Umbilical cord (tissue), 2 donors: ENCODE data around the gene NFE2L2. TPM values are rescaled to one million over a fixed set of nuclear protein-coding genes. Genes with fewer than 3 reads are reported as not detected.
"Not testable (repeated sequence)": the region's sequence is repeated elsewhere in the genome, so short reads cannot be mapped to it uniquely, and the experiment has no call there.

Experiments
- DNase-seq: peaks from one replicate; pipeline ENCODE4 v3.0.0-alpha.2; 2015; ENCODE audit warnings: low spot score
- total RNA-seq: library from RNA; depleted of rRNA; stranded (reverse); fragments of >200 nt; gene quantifications from one replicate; pipeline ENCODE4 v1.2.3, GENCODE V29; 2014; ENCODE audit warnings: low replicate concordance; ENCODE audit not compliant: insufficient read depth

NFE2L2 gene
- total RNA-seq, 1 donor from 2014 or later = 57.8 TPM

DNA sequence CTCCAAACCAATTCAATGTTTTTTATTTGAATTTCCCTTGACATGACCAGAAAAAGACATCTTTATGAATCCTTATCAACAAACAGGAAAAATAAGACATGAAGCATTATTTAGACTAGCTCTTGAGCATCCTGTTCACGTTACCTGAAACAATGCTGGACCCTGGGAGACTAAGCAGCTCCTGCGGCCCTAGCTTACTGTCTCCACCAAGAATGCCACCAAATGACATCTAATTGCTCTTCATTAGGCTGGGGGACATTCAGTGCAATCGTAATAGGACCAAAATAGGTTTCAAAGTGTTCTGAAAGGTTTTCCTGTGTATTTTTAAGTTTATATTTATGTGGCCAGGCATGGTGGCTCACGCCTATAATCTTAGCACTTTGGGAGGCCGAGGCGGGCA, 25.5 kb downstream of the NFE2L2 start:
- no peak for DNase-seq

DNA sequence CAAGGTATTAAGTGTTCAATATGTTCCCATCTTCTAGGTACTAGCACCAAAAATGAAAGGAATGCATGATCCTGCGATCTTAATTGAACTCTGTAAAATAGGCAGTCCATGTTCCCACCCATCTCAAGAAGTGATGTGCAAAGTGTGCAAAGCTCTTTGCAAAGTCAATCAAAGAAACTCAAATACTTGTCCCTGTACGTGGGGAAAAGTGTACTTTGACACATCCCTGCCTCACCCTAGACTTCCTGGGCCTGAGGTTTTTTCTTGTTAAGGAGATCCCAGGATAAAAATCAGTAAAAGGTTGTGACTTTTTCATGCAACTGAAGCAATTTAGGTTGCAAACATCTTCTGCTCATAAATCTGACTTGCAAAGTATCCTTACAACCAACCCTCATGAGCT, 26.6 kb downstream of the NFE2L2 start:
- no peak for DNase-seq

DNA sequence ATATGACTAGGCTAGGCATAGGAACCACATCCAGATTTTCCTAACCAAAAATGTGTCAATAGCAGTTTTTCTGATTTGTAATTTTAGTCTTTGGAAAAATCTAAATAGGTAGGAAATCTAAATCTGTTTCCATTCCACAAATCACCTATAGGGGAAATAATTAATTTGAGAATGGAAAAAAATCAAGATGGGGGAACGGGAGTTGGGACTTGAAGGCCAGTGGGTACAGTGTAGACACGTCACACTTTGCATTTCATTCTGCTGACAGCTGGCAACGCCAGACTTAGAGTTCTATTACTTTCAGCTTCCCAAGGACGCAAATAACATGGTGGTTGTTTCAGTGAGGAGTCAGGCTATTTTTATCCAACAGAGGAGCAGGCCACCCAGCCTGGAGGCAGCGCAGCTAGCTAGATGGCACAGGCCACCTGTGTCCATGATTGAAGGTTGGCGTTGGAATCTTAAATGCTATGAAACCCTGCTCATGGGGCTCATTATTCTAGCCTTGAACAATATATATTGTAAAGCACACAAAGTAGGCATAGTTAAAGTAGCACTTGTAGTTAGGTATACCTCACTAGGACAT, 28.6 kb downstream of the NFE2L2 start:
- no peak for DNase-seq

DNA sequence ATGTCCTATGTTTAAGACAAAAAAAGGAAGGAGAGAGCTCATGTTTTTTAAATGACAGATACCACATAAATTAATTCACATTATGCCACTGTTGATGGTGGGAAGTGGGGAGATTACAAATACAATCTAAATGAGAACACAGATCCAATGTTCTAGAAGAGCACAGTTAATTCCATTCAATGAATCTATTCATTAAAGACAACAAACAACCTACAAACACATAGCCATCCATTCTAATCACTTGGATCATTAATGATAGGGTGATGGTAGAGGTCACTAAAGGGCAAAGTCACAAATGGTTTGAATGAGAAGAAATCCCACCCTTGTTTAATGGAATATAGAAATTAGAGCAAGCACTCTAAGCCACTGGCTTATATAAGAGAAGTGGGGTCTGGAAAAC, 30.3 kb downstream of the NFE2L2 start:
- no peak for DNase-seq

DNA sequence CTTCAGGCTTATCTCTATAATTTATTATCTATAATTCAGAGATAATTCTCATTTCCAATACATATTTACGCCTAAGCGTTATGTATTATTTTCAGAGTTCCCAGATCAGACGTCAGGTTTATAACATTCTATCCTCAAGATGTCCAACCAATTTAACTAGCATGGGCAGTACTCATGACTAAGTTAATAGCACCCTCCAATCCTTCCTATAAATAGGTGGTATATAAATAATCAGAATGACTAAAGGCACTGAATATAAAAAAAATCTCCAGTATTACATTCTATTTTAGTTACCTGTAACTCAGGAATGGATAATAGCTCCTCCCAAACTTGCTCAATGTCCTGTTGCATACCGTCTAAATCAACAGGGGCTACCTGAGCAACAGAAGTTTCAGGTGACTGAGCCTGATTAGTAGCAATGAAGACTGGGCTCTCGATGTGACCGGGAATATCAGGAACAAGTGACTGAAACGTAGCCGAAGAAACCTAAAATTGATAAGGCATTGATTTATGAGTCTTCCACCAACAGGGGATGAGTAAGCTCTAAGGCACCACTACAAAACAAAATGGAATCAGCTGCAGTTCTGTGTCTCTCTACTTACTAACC, 32.3 kb downstream of the NFE2L2 start:
- no peak for DNase-seq

DNA sequence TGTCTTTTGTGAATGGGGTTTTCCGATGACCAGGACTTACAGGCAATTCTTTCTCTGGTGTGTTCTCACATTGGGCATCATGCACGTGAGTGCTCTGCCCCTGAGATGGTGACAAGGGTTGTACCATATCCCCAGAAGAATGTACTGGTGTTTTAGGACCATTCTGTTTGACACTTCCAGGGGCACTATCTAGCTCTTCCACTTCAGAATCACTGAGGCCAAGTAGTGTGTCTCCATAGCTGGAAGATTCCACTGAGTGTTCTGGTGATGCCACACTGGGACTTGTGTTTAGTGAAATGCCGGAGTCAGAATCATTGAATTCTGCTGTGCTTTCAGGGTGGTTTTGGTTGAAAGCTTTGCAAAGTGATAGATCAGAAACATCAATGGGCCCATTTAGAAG, 33.3 kb downstream of the NFE2L2 start:
- DNase-seq = no peak

DNA sequence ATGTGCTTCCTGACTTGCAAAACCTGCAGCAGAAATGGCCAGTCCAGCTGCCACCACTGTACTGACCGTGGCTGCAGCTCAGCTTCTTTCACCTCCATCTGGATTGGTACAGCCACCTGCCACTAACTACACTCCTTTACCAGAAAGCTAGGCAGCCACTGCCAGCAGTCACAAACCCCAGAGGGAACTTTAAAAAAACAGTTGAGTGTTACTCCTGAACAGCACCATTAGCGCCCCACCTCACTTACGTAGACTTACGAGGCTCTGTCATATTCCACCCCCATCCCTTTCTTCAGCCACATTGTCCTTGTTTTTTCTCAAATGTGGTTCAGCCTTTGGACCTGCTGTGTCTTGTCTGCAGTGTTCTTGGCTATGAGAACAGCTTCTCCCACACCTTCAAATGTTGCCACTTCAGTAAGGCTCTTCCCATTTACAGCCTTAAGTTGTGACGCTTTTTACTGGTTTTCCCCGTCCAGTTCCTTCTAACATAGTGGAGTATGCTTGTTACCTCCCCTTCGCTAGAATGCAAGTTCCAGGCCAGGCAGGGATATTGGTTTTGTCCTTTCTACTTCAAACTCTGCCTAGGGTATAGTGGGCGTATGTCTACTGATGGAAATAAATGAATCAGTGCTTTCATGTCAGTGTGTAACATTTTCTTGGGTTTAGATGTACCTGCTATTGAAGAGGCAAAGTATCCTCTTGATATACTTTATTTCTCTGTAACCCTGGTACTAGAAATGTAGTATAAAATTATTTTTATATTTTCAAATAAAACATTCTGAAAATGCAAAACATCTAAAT, 34.9 kb downstream of the NFE2L2 start:
- no peak for DNase-seq

DNA sequence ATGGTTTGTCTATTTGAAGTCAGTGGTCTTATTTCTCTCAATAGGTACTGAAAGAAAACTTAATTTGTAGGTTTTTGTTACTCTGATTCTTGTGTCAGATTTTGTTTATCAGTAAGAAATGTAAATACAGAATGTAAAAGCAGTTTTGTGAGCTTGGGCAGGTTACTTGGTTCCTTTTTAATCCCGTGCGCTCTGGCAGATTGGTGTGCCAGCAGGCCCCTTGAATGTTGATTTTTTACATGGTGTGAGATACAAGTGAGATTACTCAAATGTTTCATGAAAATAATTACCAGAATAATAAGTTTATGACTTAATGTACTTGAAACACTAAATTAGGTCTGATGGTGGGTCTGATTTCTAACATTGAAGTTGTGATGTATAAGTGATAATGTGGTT, 38.6 kb downstream of the NFE2L2 start:
- no peak for DNase-seq

DNA sequence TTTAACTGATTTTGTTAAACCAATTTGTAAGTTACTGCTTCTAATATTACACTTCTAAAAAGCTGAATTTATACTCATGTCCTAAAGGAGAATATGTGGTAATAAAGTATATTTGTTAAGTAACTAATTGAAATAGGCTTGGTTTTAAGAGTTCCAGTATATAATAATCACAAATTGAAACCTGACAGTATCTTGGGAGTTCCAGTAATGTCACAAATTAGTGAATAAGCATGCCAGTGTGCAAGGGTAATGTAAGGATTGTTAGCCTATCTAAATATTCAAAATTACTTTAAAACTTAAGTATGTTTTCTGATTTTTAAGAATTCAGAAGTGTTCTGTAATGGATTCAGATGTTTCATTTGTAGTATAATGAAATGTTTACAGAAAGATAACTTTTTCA, 41.1 kb downstream of the NFE2L2 start:
- not testable (repeated sequence) for DNase-seq

DNA sequence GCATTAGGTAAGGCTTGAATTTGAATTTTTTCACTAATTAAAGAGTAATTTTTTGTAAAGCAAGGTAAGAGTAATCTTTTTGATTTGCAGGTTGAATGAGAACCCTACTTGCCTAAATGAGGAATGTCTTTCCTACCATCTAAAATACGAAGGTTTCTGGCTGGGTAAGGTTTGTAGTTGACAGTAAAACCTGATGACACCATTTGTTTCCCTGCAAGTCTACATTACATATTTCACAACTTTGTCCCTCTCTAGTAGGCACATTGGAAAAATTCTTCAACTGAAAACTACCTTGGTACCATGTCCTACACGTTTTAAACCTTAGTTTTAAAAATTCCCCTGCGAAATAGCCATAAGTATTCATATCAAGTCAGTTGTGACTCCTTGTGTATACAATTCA, 42.6 kb downstream of the NFE2L2 start:
- no peak for DNase-seq

DNA sequence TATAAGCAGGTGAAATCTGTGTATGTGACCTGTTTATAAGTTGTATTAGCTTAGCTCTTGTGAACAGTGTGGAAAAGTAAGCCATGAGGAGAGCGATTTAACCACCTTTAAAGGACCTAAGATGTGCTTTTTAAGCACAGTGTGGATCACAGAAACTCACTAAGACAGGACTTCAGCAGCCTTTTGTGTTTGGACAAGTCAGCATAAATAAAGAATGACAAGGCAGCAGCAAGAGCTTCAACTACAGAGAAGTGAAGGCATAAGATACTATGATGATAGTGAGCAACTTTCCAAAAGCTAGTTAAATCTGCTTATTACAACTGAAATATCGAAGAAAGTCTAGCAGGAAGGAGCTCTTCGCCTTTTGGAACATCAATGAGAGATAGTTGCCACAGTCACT, 43.0 kb downstream of the NFE2L2 start:
- no peak for DNase-seq

DNA sequence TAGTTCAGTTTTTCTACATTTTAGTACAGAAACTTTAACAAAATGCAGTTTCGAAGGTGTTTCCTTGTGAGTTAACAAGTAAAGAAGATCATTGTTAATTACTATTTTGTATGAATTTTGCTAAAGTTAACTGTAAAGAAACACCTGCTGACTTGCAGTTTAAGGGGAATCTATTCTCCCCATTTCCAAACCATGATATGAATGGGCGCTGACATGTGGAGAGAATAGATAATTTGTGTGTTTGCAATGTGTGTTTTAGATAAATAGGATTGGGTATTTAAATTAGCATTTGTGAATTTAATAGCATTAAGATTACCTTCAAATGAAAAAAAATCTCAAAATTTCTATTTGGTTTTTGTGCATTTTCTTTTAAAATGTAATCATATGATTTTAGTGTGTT, 44.7 kb downstream of the NFE2L2 start:
- not testable (repeated sequence) for DNase-seq

DNA sequence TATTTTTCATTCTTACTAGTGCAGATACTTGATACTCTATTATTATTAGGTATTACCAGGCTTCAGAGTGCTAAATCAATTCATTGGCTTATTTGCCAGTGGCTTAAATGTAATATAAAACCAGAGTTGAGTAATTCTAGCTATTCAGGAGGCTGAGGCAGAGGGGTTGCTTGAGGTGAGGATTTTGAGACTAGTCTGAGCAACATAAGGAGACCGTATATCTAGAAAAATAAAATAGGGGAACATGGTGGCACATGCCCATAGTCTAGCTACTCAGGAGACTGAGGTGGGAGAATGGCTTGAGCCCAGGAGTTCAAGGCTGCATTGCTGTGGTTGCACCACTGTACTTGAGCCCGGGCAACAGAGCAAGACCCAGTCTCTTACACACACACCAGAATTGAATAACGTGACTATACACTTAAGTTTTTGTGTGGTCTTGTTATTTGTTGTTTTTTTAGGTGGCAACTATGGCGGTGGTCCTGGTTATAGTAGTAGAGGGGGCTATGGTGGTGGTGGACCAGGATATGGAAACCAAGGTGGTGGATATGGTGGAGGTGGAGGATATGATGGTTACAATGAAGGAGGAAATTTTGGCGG, 47.2 kb downstream of the NFE2L2 start:
- no peak for DNase-seq

DNA sequence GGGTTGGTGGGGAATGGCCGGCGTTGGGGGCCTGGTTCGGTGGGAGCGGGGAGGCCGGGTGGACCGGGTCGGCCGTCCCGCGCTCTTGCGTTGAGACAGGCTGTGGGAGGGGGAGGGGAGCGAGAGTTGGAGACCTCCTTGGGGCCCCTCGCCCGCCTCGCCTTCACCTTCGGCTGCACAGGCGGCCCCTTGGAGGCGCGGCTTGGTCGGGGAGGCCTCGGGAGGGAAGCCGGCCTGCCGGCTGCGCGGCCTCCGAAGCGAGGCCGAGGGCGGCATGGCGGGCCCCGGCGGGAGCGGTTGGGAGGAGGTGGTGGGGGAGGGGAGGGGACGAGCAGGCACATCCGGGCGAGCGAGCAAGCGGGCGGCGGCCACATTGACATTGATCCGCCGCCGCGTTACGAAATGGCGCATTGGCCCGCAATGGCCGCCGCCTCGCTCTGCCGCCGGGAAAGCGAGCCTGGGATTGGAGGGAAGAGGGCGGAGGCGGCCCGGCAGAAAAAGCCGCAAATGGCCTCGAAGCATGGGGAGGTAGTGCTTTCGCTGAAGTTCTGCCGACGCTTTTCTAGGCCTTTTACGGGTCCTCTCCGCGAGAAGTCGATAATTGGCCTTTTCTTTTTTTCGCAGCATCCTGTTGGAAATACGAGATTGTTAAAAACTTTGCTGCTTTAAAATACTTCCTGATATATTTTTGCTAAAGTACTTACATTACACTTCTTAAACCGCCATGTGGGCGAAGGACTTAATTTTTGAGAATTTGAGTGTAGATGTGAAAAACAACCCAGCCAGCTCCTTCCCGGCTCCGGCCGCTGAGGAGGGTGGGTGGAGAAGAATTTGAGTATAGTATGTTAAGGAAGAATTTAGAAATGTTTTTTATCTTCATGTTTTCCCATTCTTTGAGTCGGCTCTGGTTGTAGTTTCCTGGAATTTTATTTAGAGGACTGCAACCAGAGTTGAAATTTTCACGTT, 51.4 kb downstream of the NFE2L2 start:
- peak; percentile 87 for DNase-seq

DNA sequence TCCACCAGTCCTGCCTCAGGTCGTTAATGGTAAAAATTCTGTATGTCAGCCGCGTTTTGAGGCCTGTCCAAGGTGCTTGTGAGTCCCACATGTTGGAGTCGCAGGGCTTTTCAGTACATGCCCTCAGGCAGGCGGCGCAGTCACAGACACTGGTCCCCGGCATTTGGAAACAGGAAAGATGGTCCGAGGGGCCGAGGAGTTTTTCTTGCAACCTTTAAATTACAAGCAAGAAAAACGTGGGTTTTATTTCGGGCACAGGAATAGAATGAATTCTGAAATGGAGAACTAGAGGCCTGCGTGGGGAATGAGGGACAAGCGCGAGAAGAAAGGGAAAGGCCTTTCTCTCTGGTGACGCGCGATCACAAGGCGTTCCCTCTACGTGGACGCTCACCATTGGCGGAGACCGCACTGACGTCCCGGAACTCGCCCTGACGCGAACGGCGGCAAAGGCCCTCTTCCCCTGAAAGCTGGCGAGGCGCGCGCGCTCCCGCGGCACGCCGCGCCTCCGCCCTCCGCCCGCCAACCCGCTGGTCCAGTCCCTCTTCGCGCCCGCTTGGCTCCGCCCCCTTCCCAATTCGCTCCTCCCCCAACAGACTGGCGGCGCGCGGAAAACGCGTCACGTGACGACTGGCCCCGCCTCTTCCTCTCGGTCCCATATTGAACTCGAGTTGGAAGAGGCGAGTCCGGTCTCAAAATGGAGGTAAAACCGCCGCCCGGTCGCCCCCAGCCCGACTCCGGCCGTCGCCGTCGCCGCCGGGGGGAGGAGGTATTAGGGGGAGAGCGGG, 52.2 kb downstream of the NFE2L2 start, which contains the start of gene HNRNPA3:
HNRNPA3 (plus strand) TSS at position 689 of the 785 bp plus-strand sequence; CDS start at position 695, 6 bp downstream.
- peak; percentile 99 for DNase-seq

DNA sequence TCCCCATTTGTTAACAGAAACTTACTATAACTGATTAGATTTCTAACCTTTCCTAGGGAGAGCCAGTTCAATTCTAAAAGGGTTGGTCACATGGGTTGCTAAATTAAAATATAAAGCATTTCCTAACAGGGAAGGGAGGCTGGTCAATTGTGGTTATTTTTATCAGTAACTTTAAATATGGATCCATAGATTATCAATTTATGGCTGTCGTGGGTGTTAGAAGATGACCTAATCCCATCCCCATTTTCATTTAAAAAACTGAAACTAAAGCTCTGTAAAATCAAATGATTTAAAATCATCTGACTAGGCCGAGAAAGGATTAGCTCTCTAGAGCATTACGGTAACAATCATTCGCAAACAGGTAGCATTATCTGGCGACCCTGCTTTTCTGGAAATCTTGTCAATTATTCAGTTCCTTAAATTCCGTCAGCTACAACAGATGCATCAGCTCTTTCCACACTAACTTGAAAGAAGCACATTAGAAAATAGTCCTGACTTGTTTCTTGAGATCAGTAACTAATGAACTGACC, 52.9 kb downstream of the NFE2L2 start:
- no peak for DNase-seq

DNA sequence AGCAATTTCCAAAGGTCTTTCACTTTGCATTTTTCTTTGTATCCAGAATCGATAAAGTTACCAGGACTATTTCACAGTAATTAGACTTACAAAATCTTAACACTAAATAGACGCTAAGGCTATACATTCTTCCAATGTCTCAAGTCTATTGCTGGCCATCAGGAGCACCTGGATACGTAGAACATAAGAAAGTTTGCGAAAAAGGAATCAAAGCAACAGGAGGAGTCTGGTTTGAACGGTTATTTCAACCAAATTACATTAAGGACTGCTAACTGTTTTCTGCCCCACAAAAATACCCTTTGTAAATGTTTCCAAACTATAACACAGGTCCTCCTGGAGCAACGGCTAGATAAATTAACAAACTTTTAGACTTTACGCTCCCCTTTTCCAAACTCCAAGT, 53.4 kb downstream of the NFE2L2 start:
- no peak for DNase-seq

DNA sequence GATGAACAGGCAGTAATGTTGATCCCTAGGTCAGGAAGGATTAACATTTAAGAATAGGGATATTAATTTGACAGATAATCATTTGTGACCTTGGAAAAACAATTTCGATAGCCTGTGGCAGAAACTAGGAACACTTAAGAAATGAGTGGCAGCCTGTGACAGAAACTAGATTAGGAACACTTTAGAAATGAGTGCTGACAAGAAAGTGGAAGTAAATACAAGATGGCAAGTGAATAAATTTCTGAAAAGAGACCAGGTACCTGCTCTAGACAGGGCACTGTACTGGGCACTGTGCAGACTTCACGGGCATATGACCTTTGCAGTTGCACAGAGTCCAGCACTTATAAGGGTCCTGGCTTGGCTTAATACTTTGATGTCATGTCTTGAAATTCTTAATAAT, 57.4 kb downstream of the NFE2L2 start:
- DNase-seq = no peak

DNA sequence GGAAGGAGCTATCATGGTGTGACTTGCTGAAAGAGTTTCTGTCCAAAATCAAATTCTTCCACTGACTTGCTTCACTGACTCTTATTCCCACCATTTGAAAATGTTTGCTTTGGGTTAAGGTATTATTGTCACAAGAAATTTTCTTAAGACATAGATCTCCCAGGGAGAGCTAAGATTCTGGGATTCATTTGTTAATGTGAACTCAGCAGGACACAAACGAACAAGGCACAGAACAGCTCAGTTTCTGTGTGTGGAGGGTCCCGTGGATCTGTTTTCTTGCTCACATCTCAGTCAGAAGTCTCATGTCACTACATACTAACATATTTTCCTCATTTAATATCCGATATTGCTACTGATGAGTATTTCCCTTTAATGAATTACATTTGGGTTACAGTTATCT, 60.1 kb downstream of the NFE2L2 start:
- no peak for DNase-seq

DNA sequence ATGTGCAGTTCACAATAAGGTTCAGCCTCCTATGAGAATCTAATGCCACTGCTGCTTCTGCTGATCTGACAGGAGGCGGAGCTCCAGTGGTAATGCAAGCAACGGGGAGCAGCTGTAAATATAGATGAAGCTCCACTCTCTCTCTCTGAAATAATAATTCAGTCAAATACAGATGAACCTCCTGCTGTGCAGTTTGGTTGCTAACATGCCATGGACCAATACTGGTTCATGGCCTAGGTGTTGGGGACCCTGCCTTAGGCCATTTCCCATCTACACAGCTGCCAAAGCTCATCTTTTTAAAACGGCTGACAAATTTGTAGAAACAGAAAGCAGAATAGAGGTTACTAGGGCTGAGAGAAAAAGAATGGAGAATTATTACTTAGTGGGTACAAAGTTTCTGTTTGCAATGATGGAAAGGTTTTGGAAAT, 62.6 kb downstream of the NFE2L2 start:
- DNase-seq = no peak
